ENCODE measurements around the gene SWAP70.

The SWAP70 gene

GRCh38 chr11:9755561-9756185, 91.8 kb downstream of the SWAP70 start:
- no peak for DNase-seq

- DNase-seq = no peak
Measured at GRCh38 chr11:9756461-9756860, 92.6 kb downstream of the SWAP70 start.

GRCh38 chr11:9756878-9757277, 93.0 kb downstream of the SWAP70 start:
- no peak for DNase-seq

GRCh38 chr11:9757809-9758636, 94.1 kb downstream of the SWAP70 start:
- no peak for DNase-seq

GRCh38 chr11:9758637-9759518, 95.0 kb downstream of the SWAP70 start:
- DNase-seq = no peak

GRCh38 chr11:9759519-9760192, 95.8 kb downstream of the SWAP70 start:
- no peak for DNase-seq

GRCh38 chr11:9760193-9760575, 96.3 kb downstream of the SWAP70 start:
- DNase-seq = no peak

- DNase-seq = no peak
Measured at GRCh38 chr11:9761441-9761945, 97.6 kb downstream of the SWAP70 start.

GRCh38 chr11:9762531-9762930, 98.7 kb downstream of the SWAP70 start:
- no peak for DNase-seq

GRCh38 chr11:9763301-9763700, 99.4 kb downstream of the SWAP70 start:
- DNase-seq = no peak

- DNase-seq = no peak
Measured at GRCh38 chr11:9765320-9766101, 101.6 kb downstream of the SWAP70 start.

GRCh38 chr11:9769621-9770020, 105.7 kb downstream of the SWAP70 start:
- no peak for DNase-seq

GRCh38 chr11:9771071-9771511, 107.2 kb downstream of the SWAP70 start:
- no peak for DNase-seq

- no peak for DNase-seq
Measured at GRCh38 chr11:9772218-9772617, 108.3 kb downstream of the SWAP70 start.

- DNase-seq = no peak
Measured at GRCh38 chr11:9773524-9773923, 109.6 kb downstream of the SWAP70 start.

- no peak for DNase-seq
Measured at GRCh38 chr11:9774109-9774508, 110.2 kb downstream of the SWAP70 start.

GRCh38 chr11:9774591-9775397, 110.9 kb downstream of the SWAP70 start:
- DNase-seq = no peak

- DNase-seq = no peak
Measured at GRCh38 chr11:9775398-9775779, 111.5 kb downstream of the SWAP70 start.

GRCh38 chr11:9776203-9776602, 112.3 kb downstream of the SWAP70 start:
- no peak for DNase-seq

GRCh38 chr11:9777066-9777465, 113.2 kb downstream of the SWAP70 start:
- no peak for DNase-seq

- no peak for DNase-seq
Measured at GRCh38 chr11:9777525-9777924, 113.6 kb downstream of the SWAP70 start.
